ENCODE measurements around the gene KLLN. TPM values are rescaled to one million over a fixed set of nuclear protein-coding genes. Genes with fewer than 3 reads are reported as not detected.

Gene KLLN
- total RNA-seq, 1 donor from 2014 or later = 0.98 TPM

DNA sequence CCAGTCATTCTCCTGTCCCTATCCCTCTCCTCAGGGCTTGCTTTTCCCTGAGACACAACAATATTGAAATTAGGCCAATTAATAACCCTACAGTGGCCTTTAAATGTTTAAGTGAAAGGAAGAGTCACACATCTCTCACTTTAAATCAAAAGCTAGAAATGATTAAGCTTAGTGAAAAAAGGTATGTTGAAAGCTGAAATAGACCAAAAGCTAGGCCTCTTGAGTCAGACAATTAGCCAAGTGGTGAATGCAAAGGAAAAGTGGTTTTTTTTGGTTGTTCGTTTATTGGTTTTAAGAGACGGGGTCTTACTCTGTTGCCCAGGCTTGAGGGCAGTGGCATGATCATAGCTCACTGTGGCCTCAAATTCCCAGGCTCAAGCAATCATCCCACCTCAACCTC, 35.7 kb downstream of the KLLN start:
- H3K4me3 Mint-ChIP-seq = no peak overlapping the region
- no peaks in the 10 kb centered on the region for H3K27me3 Mint-ChIP-seq (ENCODE audit: low read depth)
- peaks cover 2% of the 10 kb centered on the region for H3K36me3 Mint-ChIP-seq (ENCODE audit: low read depth)
- H3K4me1 Mint-ChIP-seq = no peaks in the 10 kb centered on the region
- H3K27ac Mint-ChIP-seq (ENCODE audit: unreplicated experiment) = no peak overlapping the region
- H3K9me3 Mint-ChIP-seq = peaks cover 2% of the 10 kb centered on the region
- TF ChIP-seq, protein P1, sequence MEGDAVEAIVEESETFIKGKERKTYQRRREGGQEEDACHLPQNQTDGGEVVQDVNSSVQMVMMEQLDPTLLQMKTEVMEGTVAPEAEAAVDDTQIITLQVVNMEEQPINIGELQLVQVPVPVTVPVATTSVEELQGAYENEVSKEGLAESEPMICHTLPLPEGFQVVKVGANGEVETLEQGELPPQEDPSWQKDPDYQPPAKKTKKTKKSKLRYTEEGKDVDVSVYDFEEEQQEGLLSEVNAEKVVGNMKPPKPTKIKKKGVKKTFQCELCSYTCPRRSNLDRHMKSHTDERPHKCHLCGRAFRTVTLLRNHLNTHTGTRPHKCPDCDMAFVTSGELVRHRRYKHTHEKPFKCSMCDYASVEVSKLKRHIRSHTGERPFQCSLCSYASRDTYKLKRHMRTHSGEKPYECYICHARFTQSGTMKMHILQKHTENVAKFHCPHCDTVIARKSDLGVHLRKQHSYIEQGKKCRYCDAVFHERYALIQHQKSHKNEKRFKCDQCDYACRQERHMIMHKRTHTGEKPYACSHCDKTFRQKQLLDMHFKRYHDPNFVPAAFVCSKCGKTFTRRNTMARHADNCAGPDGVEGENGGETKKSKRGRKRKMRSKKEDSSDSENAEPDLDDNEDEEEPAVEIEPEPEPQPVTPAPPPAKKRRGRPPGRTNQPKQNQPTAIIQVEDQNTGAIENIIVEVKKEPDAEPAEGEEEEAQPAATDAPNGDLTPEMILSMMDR (conservative IDR thresholded peaks at IDR 0.05) = no peak
- DNase-seq (ENCODE audit: low read depth, low spot score) = no peak

DNA sequence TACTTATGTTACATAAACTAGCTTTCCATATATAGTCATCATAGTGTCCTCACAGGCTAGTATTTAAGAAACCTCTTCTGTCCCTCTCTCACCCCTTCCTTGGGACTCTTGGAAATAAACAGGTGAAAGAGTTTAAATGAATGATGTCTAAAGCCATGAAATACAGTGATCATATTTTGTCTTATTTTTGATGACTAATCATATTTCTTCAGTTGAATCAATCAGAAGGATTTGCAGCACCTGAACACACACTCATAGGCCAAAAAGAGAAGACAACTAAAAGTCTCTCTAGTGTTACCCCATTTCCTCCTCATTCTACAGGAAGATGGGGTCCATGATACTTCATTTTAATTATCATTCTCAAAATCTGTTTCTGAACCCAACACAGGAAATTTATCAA, 36.7 kb downstream of the KLLN start:
- Mint-ChIP-seq H3K4me1 (no peaks in the 10 kb centered on the region), H3K9me3 (peaks cover 2% of the 10 kb centered on the region), H3K4me3 (no peak overlapping the region), H3K27ac (ENCODE audit: unreplicated experiment) (no peak overlapping the region), H3K36me3 (ENCODE audit: low read depth) (peaks cover 2% of the 10 kb centered on the region), H3K27me3 (ENCODE audit: low read depth) (no peaks in the 10 kb centered on the region)
- TF ChIP-seq, protein P1 (conservative IDR thresholded peaks at IDR 0.05) = no peak
- DNase-seq (ENCODE audit: low read depth, low spot score) = no peak

DNA sequence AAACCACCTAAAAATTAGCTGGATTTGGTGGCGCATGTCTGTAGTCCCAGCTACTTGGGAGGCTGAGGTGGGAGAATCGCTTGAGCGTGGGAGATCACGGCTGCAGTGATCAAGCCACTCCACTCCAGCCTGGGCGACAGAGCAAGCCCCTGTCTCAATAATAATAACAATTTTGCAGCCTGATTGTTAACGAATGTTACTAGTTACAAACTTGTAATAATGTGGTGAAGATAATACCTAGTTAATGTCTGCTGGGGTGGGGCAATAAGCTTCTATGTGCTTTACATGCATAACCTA, 44.1 kb downstream of the KLLN start:
- DNase-seq (ENCODE audit: low read depth, low spot score) = no peak
- H3K4me1 Mint-ChIP-seq = peaks cover 38% of the 10 kb centered on the region

DNA sequence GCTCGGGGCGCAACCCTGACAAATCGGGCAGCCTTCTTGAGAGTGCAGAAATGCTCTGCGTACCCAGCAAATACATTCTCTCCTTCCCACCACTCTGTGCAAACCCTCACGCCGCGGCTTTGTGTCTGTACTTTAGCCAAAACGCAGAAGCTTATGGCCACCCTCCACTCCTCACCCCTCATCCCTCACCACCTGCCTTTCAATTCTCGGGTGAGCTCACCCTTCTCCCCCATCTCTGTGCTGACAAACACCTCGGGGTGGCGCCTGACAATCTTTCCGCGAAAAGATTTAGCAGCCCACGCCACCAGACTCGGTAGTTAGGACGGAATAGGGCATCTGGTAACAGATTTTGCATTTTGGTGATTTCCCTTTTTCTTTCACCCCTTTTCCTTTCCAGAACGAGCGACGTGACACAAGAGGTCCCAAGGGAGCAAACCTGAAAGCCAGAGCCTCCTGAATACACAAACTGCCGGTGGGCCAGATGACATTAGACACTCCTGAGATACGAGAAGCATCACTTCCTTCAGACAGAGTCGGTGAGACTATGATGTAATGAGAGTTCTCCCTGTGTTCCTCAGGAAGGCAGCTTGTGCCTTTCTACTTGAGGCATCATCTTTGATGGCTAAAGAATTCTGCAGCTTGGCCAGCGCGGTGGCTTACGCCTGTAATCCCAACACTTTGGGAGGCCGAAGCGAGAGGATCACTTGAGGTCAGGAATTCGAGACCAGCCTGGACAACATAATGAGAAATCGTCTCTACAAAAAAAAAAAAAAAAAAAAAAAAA, 44.6 kb downstream of the KLLN start:
- no peak for DNase-seq (ENCODE audit: low read depth, low spot score)
- peak overlapping the region; percentile 100 for H3K4me3 Mint-ChIP-seq
- H3K36me3 Mint-ChIP-seq (ENCODE audit: low read depth) = peaks cover 3% of the 10 kb centered on the region
- TF ChIP-seq, protein P1 (conservative IDR thresholded peaks at IDR 0.05) = peak; percentile 20
- H3K4me1 Mint-ChIP-seq = peaks cover 38% of the 10 kb centered on the region
- H3K9me3 Mint-ChIP-seq = no peaks in the 10 kb centered on the region
- peak overlapping the region; percentile 99 for H3K27ac Mint-ChIP-seq (ENCODE audit: unreplicated experiment)
- no peaks in the 10 kb centered on the region for H3K27me3 Mint-ChIP-seq (ENCODE audit: low read depth)

More for the DNA sequence above, 44.1 kb downstream of the KLLN start:
- H3K27ac Mint-ChIP-seq (ENCODE audit: unreplicated experiment) = no peak overlapping the region
- peaks cover 3% of the 10 kb centered on the region for H3K36me3 Mint-ChIP-seq (ENCODE audit: low read depth)
- no peaks in the 10 kb centered on the region for H3K9me3 Mint-ChIP-seq
- no peaks in the 10 kb centered on the region for H3K27me3 Mint-ChIP-seq (ENCODE audit: low read depth)
- TF ChIP-seq, protein P1 (conservative IDR thresholded peaks at IDR 0.05) = no peak
- H3K4me3 Mint-ChIP-seq = peak overlapping the region; percentile 82

DNA sequence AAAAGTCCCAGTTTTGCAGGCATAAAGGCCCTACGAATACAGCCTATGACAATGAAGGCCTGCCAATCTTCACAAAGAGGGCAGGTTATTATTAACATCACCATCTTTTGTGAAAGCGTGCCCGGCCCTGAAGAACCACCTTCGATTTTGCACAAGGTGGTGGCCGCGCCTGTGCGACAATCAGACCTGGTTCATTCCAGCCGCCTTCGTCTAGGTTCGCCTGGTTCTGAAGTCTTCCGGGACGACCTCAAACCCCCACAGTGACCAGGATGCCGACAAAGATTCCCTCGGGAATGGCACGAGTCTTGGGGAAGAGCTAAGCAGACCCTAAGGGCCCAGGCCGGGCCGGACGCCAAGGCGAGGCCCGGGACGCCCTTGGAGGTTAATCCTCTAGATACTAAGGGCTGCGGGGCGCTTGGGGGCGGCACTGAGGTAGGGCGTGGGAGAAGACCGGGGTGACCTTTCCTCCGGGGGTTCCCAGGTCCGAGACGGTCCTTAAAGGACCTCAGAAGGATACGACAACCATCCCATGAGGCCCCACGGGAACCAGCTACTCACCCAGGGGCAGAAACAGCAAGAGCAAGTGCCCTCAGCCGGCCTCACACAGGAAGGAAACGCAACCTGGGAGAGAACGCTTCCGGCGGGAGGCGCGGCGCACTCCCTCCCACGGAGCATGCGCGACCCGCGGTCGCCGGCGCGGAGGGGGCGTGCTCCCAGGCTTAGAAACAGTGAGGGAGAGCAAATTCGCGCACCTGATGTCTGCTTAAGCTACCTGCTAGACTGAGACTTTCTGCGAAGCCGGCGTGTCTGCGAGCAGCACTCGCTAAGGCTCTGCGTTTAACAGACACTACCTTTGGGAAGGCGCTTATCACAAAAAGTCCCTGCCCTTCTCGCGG, 45.5 kb downstream of the KLLN start, which contains the start of gene ATAD1:
Gene ATAD1 (minus strand): TSS at position 618 of the 896 bp plus-strand sequence. CDS start 3,627 bp downstream, outside the sequence.
- no peaks in the 10 kb centered on the region for H3K9me3 Mint-ChIP-seq
- peaks cover 38% of the 10 kb centered on the region for H3K4me1 Mint-ChIP-seq
- peak; percentile 69 for DNase-seq (ENCODE audit: low read depth, low spot score)
- peak within 1 kb of the TSS; percentile 100 for H3K4me3 Mint-ChIP-seq
- TF ChIP-seq, protein P1 (conservative IDR thresholded peaks at IDR 0.05) = peak; percentile 40
- H3K27me3 Mint-ChIP-seq (ENCODE audit: low read depth) = no peaks in the 10 kb centered on the region
- peak within 1 kb of the TSS; percentile 99 for H3K27ac Mint-ChIP-seq (ENCODE audit: unreplicated experiment)
- H3K36me3 Mint-ChIP-seq (ENCODE audit: low read depth) = peaks cover 3% of the 10 kb centered on the region

Data from neural crest cell (in vitro differentiated cells).